Measurements from ENCODE around the gene IFIH1. TPM values are rescaled to one million over a fixed set of nuclear protein-coding genes. Genes with fewer than 3 reads are reported as not detected.

Gene IFIH1
- total RNA-seq, 4 donors from 2014 or later: 17.2 to 23.7 (median 20.8) TPM

DNA sequence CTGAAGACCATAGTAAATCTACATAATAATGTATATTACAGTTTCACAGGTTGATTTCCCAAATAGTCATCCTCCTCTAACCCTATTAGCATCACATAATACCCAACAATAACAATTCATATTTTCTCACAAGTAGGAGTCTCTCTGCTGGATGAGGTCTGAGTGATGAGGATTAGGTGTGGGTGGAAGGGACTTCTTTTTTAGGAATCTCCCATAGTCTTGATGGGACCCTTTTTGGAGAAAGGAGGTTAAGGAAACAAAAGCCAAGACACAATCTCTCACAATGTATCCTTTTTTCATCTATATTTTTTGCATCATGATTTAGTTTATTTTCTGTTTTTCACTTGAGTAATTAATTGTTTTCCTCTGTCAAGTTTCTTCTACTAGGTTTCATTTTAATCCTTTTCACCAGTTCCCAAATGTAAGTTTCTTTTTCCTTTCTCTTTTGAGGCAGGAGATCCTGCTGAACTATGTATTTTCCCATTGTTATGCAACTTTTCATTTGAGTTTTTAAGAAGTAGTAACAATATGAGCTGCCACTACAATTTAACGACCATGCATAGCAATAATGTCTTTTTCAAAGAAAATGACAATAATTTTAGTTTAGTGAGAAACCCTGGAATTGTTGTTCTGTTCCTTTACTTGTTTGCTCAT, 2.5 kb upstream of the IFIH1 start:
- Histone ChIP-seq H3K27me3 (no peaks in the 10 kb centered on the region), H3K36me3 (no peaks in the 10 kb centered on the region), H3K4me3 (replicated peaks in 1 of 3) (no peak overlapping the region), H3K27ac (no peak overlapping the region), H3K4me1 (peaks cover 18 to 24% of the 10 kb centered on the region in 2 donors), H3K9me3 (no peaks in the 10 kb centered on the region)
- no peak for DNase-seq
- 74 to 86% methylated on average over 1 of the region's 1 CpG for WGBS, 2 donors
- TF ChIP-seq, protein P1, sequence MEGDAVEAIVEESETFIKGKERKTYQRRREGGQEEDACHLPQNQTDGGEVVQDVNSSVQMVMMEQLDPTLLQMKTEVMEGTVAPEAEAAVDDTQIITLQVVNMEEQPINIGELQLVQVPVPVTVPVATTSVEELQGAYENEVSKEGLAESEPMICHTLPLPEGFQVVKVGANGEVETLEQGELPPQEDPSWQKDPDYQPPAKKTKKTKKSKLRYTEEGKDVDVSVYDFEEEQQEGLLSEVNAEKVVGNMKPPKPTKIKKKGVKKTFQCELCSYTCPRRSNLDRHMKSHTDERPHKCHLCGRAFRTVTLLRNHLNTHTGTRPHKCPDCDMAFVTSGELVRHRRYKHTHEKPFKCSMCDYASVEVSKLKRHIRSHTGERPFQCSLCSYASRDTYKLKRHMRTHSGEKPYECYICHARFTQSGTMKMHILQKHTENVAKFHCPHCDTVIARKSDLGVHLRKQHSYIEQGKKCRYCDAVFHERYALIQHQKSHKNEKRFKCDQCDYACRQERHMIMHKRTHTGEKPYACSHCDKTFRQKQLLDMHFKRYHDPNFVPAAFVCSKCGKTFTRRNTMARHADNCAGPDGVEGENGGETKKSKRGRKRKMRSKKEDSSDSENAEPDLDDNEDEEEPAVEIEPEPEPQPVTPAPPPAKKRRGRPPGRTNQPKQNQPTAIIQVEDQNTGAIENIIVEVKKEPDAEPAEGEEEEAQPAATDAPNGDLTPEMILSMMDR (IDR thresholded peaks at IDR 0.05): no peak
- no peak for TF ChIP-seq POLR2A (IDR thresholded peaks at IDR 0.05)
- intact Hi-C loops (cut with DNase I): no loop called here

DNA sequence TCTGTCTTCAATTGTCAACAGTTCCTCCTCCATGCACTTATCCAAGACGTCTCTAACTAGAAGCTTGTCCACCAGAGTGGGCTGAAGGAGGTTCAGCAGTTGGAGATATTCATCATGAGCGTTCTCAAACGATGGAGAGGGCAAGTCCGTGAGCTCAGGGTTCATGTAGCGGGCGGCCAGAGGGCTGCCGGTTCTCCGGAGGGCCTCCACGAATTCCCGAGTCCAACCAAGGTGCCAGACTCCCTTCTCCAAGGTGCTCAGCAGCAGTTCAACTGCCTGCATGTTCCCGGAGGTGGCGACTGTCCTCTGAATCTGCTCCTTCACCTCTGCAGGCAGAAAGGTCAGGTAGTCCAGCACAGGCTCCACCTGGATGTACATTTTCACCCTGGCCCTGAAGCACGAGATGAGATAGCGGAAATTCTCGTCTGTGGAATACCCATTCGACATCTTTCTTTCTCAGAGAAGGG, 590 bp downstream of the IFIH1 start:
- intact Hi-C loops (cut with DNase I): no loop called here
- TF ChIP-seq POLR2A (IDR thresholded peaks at IDR 0.05): no peak
- H3K4me1 ChIP-seq: peaks cover 23 to 25% of the 10 kb centered on the region in 2 donors

DNA sequence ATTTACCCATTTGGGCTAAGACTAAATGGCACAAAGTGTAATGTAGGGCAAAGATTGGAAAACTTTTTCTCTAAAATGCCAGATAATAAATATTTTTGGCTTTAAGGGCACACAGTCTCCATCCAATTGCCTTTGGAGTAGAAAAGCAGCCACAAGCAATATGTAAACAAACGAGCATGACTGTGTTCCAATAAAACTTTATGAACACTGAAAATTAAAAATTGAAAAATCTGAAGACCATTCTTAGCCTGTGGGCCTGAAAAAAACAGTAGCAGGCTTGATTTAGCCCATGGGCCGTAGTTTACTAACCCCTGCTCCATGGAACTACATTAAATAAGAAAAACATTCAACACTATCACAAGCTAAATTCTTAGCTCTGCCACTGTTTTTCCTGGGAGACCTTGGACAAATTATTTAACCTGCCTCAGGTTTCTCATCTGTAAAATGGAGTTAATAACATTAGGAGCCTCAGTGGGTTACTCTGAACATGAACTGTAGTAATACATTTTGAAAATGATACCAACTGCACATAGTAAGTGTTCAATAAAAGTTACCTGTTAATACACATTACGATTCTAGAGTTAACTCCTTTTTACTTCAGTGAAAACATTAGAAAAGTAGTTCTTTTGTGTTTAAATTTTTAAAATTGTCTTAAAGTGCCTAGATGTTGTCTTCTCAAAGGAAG, 1.3 kb downstream of the IFIH1 start:
- H3K36me3 ChIP-seq: no peaks in the 10 kb centered on the region
- intact Hi-C loops (cut with DNase I): no loop called here
- no peak for DNase-seq
- 83 to 88% methylated on average over 3 of the region's 3 CpGs for WGBS, 2 donors
- H3K4me3 ChIP-seq (replicated peaks in 1 of 3): peak overlapping the region in 2 of 3 donors; percentile 51 to 58
- H3K27me3 ChIP-seq: no peaks in the 10 kb centered on the region
- peaks cover 23 to 25% of the 10 kb centered on the region in 2 donors for H3K4me1 ChIP-seq
- TF ChIP-seq POLR2A (IDR thresholded peaks at IDR 0.05): no peak
- TF ChIP-seq, protein P1 (IDR thresholded peaks at IDR 0.05): no peak
- H3K9me3 ChIP-seq: no peaks in the 10 kb centered on the region
- H3K27ac ChIP-seq: peak overlapping the region in 1 of 3 donors; percentile 95

More for the DNA sequence above, 590 bp downstream of the IFIH1 start:
- H3K9me3 ChIP-seq: no peaks in the 10 kb centered on the region
- peak overlapping the region; percentile 51 to 93 (median 58) for H3K4me3 ChIP-seq (replicated peaks in 1 of 3)
- H3K27ac ChIP-seq: peak overlapping the region; percentile 89 to 95 (median 94)
- DNase-seq: peak; percentile 42 to 45
- no peaks in the 10 kb centered on the region for H3K36me3 ChIP-seq
- 8% methylated on average over 12 to 16 of the region's 16 CpGs for WGBS, 2 donors
- H3K27me3 ChIP-seq: no peaks in the 10 kb centered on the region

DNA sequence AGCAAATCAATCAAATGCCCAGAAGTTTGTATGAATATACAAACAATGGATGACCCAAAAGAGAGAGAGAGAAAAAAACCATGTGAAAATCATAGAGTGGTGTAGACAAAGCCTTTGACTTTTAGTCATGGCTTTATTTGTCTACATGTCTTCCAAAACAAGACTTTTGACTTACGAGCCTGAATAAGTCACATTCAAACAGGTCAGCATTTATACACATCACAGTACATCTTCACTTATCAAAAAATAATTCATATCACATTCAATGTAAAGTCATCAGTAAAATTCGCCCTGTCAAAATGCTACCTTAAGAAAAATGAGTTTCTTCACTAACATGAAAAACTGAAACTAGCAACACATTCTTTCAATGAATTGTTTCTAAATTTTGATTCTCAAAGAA, 1.9 kb downstream of the IFIH1 start:
- H3K27me3 ChIP-seq: no peaks in the 10 kb centered on the region
- no peaks in the 10 kb centered on the region for H3K36me3 ChIP-seq
- no peak overlapping the region for H3K27ac ChIP-seq
- intact Hi-C loops (cut with DNase I): no loop called here
- 90 to 92% methylated on average over 2 of the region's 2 CpGs for WGBS, 2 donors
- H3K4me3 ChIP-seq (replicated peaks in 1 of 3): no peak overlapping the region
- H3K9me3 ChIP-seq: no peaks in the 10 kb centered on the region
- no peak for DNase-seq
- TF ChIP-seq POLR2A (IDR thresholded peaks at IDR 0.05): no peak
- TF ChIP-seq, protein P1 (IDR thresholded peaks at IDR 0.05): no peak
- peaks cover 23 to 25% of the 10 kb centered on the region in 2 donors for H3K4me1 ChIP-seq

DNA sequence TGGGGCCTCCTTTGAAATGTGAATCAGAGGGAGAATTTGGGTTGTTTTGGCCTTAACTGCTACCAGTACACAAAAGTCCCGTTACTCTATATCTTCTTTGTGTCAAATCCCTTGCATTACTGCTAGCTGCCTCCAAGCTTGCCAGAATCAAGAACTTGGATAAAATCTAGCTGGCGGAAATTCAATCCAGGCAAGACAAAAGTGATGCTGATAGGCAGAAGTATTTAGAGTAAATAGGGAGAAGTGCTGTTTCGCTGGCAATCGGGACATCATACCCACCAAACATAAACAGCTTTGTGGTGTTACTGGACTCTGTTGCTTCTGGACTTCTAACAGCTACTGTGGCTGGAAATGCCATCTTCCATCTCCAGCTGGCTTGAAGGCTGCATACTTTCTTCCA, 2.5 kb downstream of the IFIH1 start:
- DNase-seq: no peak
- no peak overlapping the region for H3K4me3 ChIP-seq (replicated peaks in 1 of 3)
- WGBS, 2 donors: 91 to 96% methylated on average over 4 of the region's 4 CpGs
- no peaks in the 10 kb centered on the region for H3K36me3 ChIP-seq
- H3K27me3 ChIP-seq: no peaks in the 10 kb centered on the region
- no peaks in the 10 kb centered on the region for H3K9me3 ChIP-seq
- intact Hi-C loops (cut with DNase I): no loop called here
- TF ChIP-seq POLR2A (IDR thresholded peaks at IDR 0.05): no peak
- no peak overlapping the region for H3K27ac ChIP-seq
- H3K4me1 ChIP-seq: peaks cover 21 to 23% of the 10 kb centered on the region in 2 donors

DNA sequence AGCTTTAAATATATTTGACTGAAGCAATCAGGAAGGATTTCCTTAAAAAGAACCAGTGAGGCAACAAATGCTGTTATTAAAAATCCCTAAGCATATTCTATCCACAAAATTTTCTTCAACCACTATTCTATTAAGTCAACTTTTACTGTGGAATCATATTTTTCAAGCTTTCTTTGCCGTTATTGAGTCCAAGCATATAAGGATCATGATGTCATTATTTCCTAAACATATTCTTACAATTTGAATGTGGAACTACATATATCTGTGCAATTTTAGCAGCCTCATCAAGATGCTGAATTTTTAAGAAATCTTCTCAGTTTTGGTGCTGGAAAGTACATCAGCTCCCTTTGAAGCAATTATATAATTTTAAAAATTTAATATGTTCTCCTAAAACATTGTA, 5.6 kb downstream of the IFIH1 start:
- WGBS, 2 donors: 93 to 95% methylated on average over 1 of the region's 1 CpG
- H3K9me3 ChIP-seq: no peaks in the 10 kb centered on the region

More for the DNA sequence above, 5.6 kb downstream of the IFIH1 start:
- TF ChIP-seq, protein P1 (IDR thresholded peaks at IDR 0.05): no peak
- no peak for TF ChIP-seq POLR2A (IDR thresholded peaks at IDR 0.05)
- Histone ChIP-seq H3K36me3 (no peaks in the 10 kb centered on the region), H3K27me3 (no peaks in the 10 kb centered on the region), H3K27ac (no peak overlapping the region), H3K4me3 (replicated peaks in 1 of 3) (no peak overlapping the region), H3K4me1 (peaks cover 9 to 10% of the 10 kb centered on the region in 2 donors)
- no peak for DNase-seq
- intact Hi-C loops (cut with DNase I): no loop called here

All from thyroid gland (tissue), 4 donors.